NCI-H2227 (cell line): Measurements from ENCODE around the gene ZNF140.

Experiments used
- DNase-seq: peaks from one replicate; lab custom pipeline; 2025; ENCODE audit not compliant: unreplicated experiment; lab: John Stamatoyannopoulos, UW

ZNF140 gene

GRCh38 chr12:133130038-133130807 is 49.5 kb downstream of the ZNF140 start, which contains the start of the genes ZNF10 and ZNF891:
ZNF10 (plus strand) TSS chr12:133130627; CDS start chr12:133144493, 13,866 bp downstream.
ZNF891 (minus strand) TSS chr12:133130274; CDS start chr12:133121918, 8,356 bp downstream.
- peak; percentile 99 for DNase-seq

DNA sequence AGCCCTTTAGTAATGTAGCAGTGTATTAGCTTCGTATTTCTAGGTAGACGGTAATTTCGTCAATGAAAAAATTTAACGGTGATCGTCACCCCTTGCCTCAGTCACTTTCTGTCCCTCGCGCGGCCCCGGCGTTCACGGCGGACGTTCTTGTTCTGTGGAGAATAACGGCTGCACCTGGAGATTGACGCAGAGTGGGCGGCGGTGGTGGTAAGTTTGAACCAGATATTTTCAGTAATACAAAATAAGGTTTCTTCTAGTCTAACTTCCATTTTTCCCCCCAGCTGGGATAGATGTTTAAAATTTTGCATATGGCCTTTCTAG is 50.0 kb downstream of the ZNF140 start:
- peak; percentile 72 for DNase-seq

DNA sequence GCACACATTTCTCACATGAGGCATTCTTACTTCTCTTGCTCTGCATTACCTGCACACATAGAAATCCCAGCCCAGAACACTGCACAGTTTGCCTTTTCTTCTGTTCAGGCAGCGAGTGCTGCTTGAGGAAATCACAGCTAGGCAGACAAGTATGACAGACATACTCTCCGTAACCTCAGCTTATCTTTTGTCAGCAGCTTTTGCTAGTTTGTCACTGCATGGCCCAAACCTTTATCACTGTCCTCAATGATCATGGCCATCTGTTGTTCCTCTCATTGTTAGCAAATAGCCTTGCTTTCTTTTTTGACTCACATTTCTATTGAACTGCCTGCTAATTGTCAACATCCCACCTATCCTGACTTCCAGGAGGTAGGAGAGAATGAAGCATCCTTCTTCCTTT is 55.0 kb downstream of the ZNF140 start:
- DNase-seq, result no peak

GRCh38 chr12:133145981-133146380 is 65.3 kb downstream of the ZNF140 start:
- DNase-seq, result no peak

GRCh38 chr12:133156125-133156690 is 75.5 kb downstream of the ZNF140 start:
- DNase-seq, result no peak
